ENCODE results near the gene FRMD5. TPM values are rescaled to one million over a fixed set of nuclear protein-coding genes. Genes with fewer than 3 reads are reported as not detected.

Gene FRMD5
- total RNA-seq, 1 experiment from 2014 or later = 27.2 TPM

GRCh38 chr15:44029940-44030568 is 165.0 kb downstream of the FRMD5 start:
- H3K4me2 ChIP-seq (ENCODE audit: low read length) = no peak overlapping the region
- no peak overlapping the region for H3K4me3 ChIP-seq (replicated peaks in 1 of 2; ENCODE audit: low read depth in 1 of 2, low read length in 2 of 2)
- no peaks in the 10 kb centered on the region for H3K9me2 ChIP-seq (ENCODE audit: insufficient read depth)
- TF ChIP-seq RAD21 (IDR thresholded peaks at IDR 0.05; ENCODE audit: low read depth) (peak; percentile 7; the same call in 1 of the 2 replicates), EGR1 (IDR thresholded peaks at IDR 0.05; ENCODE audit: low read depth) (no peak)
- H4K20me1 ChIP-seq (ENCODE audit: insufficient read depth) = no peaks in the 10 kb centered on the region; the same call in 1 of the 2 replicates
- no peaks in the 10 kb centered on the region for H3K36me3 ChIP-seq (ENCODE audit: control insufficient read depth in 1 of 2, insufficient read depth in 2 of 2, low read length in 2 of 2)
- no peaks in the 10 kb centered on the region for H3K9me3 ChIP-seq (ENCODE audit: control insufficient read depth in 1 of 2, insufficient read depth in 1 of 2, low read depth in 1 of 2, low read length in 2 of 2)
- no TSS peak for BruUV-seq (replicated peaks)
- H3K27me3 ChIP-seq (ENCODE audit: insufficient read depth, low read length) = no peaks in the 10 kb centered on the region
- ChIA-PET CTCF (no interaction called here), RAD21 (ENCODE audit: low non-redundant PET in 1 of 2, low total read pairs in 2 of 2, uncharacterized antibody in 2 of 2, unreplicated experiment in 2 of 2) (no interaction called here), POLR2A (no interaction called here)
- peaks cover 5 to 31% of the 10 kb centered on the region in 2 experiments; a peak in 3 of 4 replicates for H3K4me1 ChIP-seq (ENCODE audit: control insufficient read depth in 1 of 2, insufficient read depth in 2 of 2, low read length in 2 of 2)
- DNase-seq (ENCODE audit: low read depth, low spot score) (no peak), ATAC-seq (no peak)
- H3K79me2 ChIP-seq (ENCODE audit: insufficient read depth, low read length) = peaks cover 75% of the 10 kb centered on the region
- no peak overlapping the region for H2AFZ ChIP-seq (ENCODE audit: low read depth, low read length, poor library complexity, severe bottlenecking)
- no peak overlapping the region for H3K9ac ChIP-seq (ENCODE audit: low read length)
- H3K27ac ChIP-seq (ENCODE audit: low read depth, low read length) = no peak overlapping the region
- intact Hi-C loops (cut with micrococcal nuclease) = no loop called here

GRCh38 chr15:44029003-44029402 is 166.1 kb downstream of the FRMD5 start:
- Histone ChIP-seq H2AFZ (ENCODE audit: low read depth, low read length, poor library complexity, severe bottlenecking) (no peak overlapping the region), H3K4me2 (ENCODE audit: low read length) (no peak overlapping the region), H3K9ac (ENCODE audit: low read length) (no peak overlapping the region), H4K20me1 (ENCODE audit: insufficient read depth) (no peaks in the 10 kb centered on the region; the same call in 1 of the 2 replicates), H3K9me3 (ENCODE audit: control insufficient read depth in 1 of 2, insufficient read depth in 1 of 2, low read depth in 1 of 2, low read length in 2 of 2) (no peaks in the 10 kb centered on the region), H3K27me3 (ENCODE audit: insufficient read depth, low read length) (no peaks in the 10 kb centered on the region), H3K79me2 (ENCODE audit: insufficient read depth, low read length) (peaks cover 81% of the 10 kb centered on the region), H3K4me1 (ENCODE audit: control insufficient read depth in 1 of 2, insufficient read depth in 2 of 2, low read length in 2 of 2) (peaks cover 1 to 28% of the 10 kb centered on the region in 2 experiments; a peak in 3 of 4 replicates), H3K4me3 (replicated peaks in 1 of 2; ENCODE audit: low read depth in 1 of 2, low read length in 2 of 2) (no peak overlapping the region), H3K9me2 (ENCODE audit: insufficient read depth) (no peaks in the 10 kb centered on the region), H3K36me3 (ENCODE audit: control insufficient read depth in 1 of 2, insufficient read depth in 2 of 2, low read length in 2 of 2) (no peaks in the 10 kb centered on the region), H3K27ac (ENCODE audit: low read depth, low read length) (no peak overlapping the region)
- intact Hi-C loops (cut with micrococcal nuclease) = no loop called here
- no TSS peak for BruUV-seq (replicated peaks)
- POLR2A ChIA-PET = no interaction called here
- DNase-seq (ENCODE audit: low read depth, low spot score) (no peak), ATAC-seq (no peak)
- CTCF ChIA-PET = no interaction called here
- RAD21 ChIA-PET (ENCODE audit: low non-redundant PET in 1 of 2, low total read pairs in 2 of 2, uncharacterized antibody in 2 of 2, unreplicated experiment in 2 of 2) = no interaction called here
- TF ChIP-seq ZBTB33 (IDR thresholded peaks at IDR 0.05; ENCODE audit: extremely low read depth, insufficient replicate concordance, low read length) (no peak), JUND (IDR thresholded peaks at IDR 0.05) (no peak), TCF7L2 (IDR thresholded peaks at IDR 0.05; ENCODE audit: borderline replicate concordance, extremely low read depth, insufficient read depth, insufficient read length) (no peak), POLR2AphosphoS5 (IDR thresholded peaks at IDR 0.05; ENCODE audit: low read depth, low read length) (no peak), YY1 (IDR thresholded peaks at IDR 0.05; ENCODE audit: extremely low read depth, insufficient replicate concordance, low read depth, low read length) (no peak), EZH2phosphoT487 (IDR thresholded peaks at IDR 0.05; ENCODE audit: borderline replicate concordance) (no peak), RAD21 (IDR thresholded peaks at IDR 0.05; ENCODE audit: low read depth) (no peak), REST (IDR thresholded peaks at IDR 0.05; ENCODE audit: low read depth) (no peak), CTCF (IDR thresholded peaks at IDR 0.05 in 2 of 3, conservative IDR thresholded peaks at IDR 0.05 in 1 of 3; ENCODE audit: borderline replicate concordance in 1 of 3, insufficient read depth in 1 of 3, low read depth in 2 of 3, low read length in 2 of 3) (no peak), SRF (IDR thresholded peaks at IDR 0.05; ENCODE audit: low read depth) (no peak)
